AG04449 (cell line): ENCODE measurements around the gene NR6A1.

Source experiments
- CTCF ChIA-PET: fragments of 350-600 bp; formaldehyde crosslinking; extraction: SDS; loops from one replicate; lab custom pipeline; 2021; ENCODE audit warnings: antibody characterized with exemption; lab: Yijun Ruan, JAX
- POLR2A ChIA-PET: fragments of 400-600, 350-600 bp; formaldehyde crosslinking; extraction: SDS; loops from one replicate; lab custom pipeline; 2020; ENCODE audit warnings: antibody characterized with exemption, inconsistent platforms; lab: Yijun Ruan, JAX
- DNase-seq: peaks from one replicate; pipeline ENCODE4 v3.0.0-alpha.2; 2010; ENCODE audit warnings: low read depth, low spot score
- H3K4me3 ChIP-seq: 2 replicates; pipeline ENCODE4 v1.5.1; 2011; ENCODE audit warnings: low read depth, mild to moderate bottlenecking, control low read depth, low read length
- TF ChIP-seq, protein P1 (sequence below): IDR thresholded peaks from one replicate; pipeline ENCODE4 v1.5.1; 2011; ENCODE audit warnings: mild to moderate bottlenecking, moderate library complexity, low read length, control low read depth, inconsistent platforms; ENCODE audit not compliant: insufficient read depth; ENCODE audit errors: missing control alignments

NR6A1 gene

DNA sequence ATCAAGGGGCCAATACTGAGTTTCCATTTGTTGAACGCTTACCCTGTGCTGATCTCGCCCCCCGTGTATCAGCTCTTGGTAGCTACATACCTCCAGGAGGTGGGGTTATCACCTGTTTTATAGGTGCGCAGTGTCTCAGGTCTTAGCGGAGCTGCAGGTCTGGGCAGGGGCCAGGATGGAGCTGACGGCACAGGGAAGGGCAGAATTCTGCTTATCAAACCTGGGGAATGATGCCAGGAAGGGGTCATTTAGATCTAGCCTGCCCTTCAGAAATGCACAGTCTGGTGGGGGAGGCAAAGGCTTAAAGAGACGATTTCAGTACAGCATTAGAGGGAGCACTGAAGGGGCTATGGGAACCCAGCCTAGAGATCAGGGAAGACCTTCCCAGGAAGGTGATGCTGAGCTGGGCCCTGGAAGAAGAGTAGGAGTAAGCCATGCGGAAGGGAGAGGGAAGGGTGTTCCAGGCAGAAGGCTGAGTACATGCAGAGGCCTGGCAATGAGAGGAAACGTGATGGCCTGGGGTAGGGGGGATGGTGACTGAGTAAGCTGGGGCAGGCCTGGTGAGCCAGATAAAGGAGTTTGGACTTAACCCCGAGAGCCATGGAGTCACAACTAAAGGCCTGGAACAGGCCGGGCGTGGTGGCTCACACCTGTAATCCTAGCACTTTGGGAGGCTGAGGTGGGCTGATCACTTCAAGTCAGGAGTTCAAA is 37.3 kb upstream of the NR6A1 start:
- POLR2A ChIA-PET = no interaction called here
- H3K4me3 ChIP-seq = no peak overlapping the region
- no peak for DNase-seq
- CTCF ChIA-PET = interaction anchor here (1.0 to 8.5 kb wide), 5 partner anchors 10 to 45 kb away, joined by 3 to 85 read pairs (median 5); partner anchors contain the start of genes NR6A1 and WDR38
- TF ChIP-seq, protein P1, sequence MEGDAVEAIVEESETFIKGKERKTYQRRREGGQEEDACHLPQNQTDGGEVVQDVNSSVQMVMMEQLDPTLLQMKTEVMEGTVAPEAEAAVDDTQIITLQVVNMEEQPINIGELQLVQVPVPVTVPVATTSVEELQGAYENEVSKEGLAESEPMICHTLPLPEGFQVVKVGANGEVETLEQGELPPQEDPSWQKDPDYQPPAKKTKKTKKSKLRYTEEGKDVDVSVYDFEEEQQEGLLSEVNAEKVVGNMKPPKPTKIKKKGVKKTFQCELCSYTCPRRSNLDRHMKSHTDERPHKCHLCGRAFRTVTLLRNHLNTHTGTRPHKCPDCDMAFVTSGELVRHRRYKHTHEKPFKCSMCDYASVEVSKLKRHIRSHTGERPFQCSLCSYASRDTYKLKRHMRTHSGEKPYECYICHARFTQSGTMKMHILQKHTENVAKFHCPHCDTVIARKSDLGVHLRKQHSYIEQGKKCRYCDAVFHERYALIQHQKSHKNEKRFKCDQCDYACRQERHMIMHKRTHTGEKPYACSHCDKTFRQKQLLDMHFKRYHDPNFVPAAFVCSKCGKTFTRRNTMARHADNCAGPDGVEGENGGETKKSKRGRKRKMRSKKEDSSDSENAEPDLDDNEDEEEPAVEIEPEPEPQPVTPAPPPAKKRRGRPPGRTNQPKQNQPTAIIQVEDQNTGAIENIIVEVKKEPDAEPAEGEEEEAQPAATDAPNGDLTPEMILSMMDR = no peak

DNA sequence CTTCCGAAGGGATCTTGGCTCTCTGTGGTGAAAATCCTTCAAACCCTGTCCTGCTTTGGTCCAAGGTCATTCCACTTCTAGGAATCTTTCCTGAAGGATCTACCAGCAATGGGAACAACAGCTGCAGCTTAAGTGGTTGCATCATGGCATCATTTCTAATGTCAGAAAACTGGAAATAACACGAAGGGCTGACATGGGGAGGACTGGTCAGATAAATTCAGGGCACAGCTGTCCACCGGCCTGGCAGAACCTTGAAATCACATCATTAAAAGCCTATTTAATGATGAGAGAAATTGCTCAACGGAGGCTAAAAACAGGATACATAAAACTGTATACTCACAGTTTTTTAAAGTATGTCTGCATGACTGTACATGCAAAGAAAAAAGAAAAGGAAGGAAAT is 34.1 kb upstream of the NR6A1 start:
- ChIA-PET CTCF (no interaction called here), POLR2A (no interaction called here)
- DNase-seq = no peak
- no peak overlapping the region for H3K4me3 ChIP-seq
- TF ChIP-seq, protein P1 = no peak

DNA sequence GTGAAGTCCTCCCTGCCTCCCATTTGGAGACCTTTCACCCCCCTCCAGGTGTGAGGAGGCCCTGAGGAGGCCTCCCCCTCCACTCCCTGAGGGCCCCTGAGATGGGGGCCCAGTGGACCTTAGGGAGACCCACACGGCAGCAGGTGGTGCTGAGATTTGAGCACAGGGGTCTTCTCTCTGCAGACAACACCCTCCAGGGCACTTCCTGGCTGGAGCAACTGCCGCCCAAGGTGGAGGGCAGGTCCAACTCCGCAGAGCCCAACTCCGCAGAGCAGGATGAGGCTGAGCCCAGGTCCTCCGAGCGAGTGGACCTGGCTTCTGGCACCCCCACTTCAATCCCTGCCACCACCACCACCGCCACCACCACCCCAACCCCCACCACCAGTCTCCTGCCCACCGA is 32.8 kb upstream of the NR6A1 start:
- H3K4me3 ChIP-seq = no peak overlapping the region
- TF ChIP-seq, protein P1 = no peak
- ChIA-PET POLR2A (no interaction called here), CTCF (interaction anchor here (1.2 kb wide), 1 partner anchor 33 kb away, joined by 3 read pairs; the partner anchor contains the start of gene NR6A1)
- DNase-seq = no peak

DNA sequence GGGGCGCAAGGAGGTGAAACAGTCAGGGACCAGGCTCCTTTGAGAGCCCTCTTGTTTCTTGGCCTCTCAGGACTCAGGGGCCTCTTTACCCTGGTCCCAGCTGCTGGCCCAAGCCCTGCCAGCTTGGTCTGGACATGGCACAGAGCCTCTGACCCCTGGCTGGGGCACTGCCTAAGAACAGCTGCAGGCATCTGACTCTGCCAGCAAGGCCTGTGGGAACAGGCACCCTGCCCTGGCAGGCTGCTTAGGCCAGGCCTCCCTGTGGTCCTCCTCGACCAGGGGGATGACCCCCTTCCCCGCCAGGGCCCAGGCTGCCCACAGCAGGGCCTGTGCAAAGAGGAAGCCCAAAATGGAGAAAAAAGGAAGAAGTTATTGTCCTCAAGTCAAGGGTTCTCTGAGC is 31.3 kb upstream of the NR6A1 start:
- no peak for DNase-seq
- TF ChIP-seq, protein P1 = no peak
- ChIA-PET POLR2A (no interaction called here), CTCF (interaction anchor here (3.7 to 10.5 kb wide), 2 partner anchors 29 to 51 kb away, joined by 21 to 138 read pairs; partner anchors contain the start of genes NR6A1, OLFML2A and WDR38)
- no peak overlapping the region for H3K4me3 ChIP-seq

DNA sequence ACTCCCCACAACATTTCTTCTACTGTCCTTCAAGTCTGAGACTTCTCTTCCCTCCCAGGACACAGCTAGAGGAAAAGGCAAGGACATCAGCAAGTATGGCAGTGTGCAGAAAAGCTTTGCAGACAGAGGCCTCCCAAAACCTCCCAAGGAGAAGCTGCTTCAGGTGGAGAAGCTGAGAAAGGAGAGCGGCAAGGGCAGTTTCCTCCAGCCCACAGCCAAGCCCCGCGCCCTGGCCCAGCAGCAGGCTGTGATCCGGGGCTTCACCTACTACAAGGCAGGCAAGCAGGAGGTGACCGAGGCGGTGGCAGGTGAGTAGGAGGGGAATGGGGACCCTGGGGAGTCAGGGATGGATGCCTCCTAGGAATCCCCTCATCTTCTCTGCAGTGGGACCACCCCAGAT is 30.2 kb upstream of the NR6A1 start:
- CTCF ChIA-PET = interaction anchor here (0.5 to 10.5 kb wide), 5 partner anchors 10 to 572 kb away, joined by 3 to 138 read pairs (median 3); partner anchors contain the start of genes NR6A1, OLFML2A and WDR38
- TF ChIP-seq, protein P1 = no peak
- H3K4me3 ChIP-seq = no peak overlapping the region
- POLR2A ChIA-PET = no interaction called here
- DNase-seq = no peak
